SW 1271 (cell line): ENCODE measurements around the gene MMP15.

Experiments used
- DNase-seq, 2 experiments: peaks; one replicate each; lab custom pipeline; 2025; lab: John Stamatoyannopoulos, UW

MMP15 gene

DNA sequence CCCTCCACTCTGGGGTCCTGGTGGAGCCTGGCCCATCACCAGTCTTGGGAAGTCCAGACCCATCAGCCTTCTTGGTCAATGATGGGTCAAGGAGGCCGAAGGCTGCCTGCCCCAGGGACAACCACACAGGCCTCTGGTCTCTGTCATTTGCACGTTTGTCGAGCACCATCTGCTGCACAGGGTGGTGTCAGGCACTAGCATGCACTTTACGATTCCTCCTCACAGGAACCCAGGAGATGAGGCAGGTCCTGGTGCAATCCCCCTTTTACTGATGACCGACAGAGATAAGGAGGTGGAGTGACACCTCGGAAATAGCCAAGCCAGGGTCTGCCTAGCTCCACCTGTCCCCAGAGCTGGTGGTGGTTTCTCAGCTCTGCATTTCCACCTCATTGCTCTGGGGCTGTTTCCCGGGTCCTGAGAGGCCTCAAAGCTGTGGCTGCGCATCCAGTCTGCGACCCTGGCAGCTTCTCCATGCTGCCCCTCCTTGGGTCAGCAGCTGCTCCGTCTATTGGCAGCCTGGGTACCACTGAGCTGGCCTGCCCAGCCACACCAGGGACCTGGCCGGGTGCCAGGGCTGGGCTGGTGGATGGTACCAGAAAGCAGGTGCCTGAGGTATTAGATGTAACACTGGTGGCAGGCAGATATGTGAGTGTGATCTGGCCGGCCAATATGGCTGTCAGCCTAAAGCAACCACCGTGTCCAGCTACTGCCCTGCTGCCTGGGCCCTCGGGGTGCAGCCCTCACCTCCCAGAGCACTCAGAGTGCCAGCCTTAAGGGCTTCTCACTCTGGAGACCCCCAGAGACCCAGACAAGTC, 10.0 kb downstream of the MMP15 start:
- DNase-seq: no peak

- no peak for DNase-seq
These were observed 11.4 kb downstream of the MMP15 start for GRCh38 chr16:58036943-58037342.

DNA sequence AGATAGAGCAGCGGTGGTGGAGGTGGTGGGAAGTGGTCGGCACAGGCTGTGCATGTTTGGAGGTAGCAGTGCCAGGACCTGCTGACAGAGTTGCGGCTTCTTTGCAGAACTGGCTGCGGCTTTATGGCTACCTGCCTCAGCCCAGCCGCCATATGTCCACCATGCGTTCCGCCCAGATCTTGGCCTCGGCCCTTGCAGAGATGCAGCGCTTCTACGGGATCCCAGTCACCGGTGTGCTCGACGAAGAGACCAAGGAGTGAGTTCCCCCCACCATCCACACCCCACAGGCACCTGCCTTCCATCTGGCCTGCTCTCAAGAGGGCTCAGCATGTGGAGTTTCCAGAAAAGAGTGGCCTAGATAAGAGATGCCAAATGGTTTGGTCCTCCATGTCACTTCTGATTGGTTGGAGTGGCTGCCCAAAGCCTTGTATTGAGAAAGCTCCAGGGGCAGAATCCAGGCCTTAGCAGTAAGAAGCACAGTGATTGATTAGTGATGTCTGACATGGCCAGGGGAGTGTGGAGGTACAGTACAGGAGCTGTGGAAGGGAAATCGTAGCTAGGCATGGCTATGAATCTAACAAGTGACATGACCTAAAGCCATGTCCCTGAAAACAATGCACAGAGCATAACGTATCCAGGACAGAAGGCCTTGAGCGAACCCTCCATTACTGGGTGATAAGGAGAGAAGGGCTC, 12.0 kb downstream of the MMP15 start:
- DNase-seq: no peak

GRCh38 chr16:58038219-58038641, 12.7 kb downstream of the MMP15 start:
- DNase-seq: no peak

DNA sequence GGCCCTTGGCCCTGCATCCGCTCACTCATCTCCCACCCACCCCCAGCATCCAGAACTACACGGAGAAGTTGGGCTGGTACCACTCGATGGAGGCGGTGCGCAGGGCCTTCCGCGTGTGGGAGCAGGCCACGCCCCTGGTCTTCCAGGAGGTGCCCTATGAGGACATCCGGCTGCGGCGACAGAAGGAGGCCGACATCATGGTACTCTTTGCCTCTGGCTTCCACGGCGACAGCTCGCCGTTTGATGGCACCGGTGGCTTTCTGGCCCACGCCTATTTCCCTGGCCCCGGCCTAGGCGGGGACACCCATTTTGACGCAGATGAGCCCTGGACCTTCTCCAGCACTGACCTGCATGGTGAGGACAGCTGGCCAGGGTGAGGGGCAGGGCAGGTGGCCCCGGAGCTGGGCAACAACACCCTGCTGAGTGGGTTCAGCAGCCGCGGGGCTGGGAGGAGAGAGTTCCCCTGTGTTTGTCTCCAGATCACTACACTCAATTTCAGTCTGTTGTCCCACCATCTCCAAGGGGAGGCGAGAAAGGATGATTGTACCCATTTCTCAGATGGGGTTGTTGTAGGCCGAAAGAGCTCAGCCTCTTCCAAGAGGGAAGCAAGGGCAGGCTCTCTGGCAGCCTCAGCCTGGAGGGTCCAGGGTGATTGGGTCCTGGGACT, 14.4 kb downstream of the MMP15 start:
- DNase-seq: no peak

GRCh38 chr16:58040496-58040846, 14.9 kb downstream of the MMP15 start:
- DNase-seq: no peak

DNA sequence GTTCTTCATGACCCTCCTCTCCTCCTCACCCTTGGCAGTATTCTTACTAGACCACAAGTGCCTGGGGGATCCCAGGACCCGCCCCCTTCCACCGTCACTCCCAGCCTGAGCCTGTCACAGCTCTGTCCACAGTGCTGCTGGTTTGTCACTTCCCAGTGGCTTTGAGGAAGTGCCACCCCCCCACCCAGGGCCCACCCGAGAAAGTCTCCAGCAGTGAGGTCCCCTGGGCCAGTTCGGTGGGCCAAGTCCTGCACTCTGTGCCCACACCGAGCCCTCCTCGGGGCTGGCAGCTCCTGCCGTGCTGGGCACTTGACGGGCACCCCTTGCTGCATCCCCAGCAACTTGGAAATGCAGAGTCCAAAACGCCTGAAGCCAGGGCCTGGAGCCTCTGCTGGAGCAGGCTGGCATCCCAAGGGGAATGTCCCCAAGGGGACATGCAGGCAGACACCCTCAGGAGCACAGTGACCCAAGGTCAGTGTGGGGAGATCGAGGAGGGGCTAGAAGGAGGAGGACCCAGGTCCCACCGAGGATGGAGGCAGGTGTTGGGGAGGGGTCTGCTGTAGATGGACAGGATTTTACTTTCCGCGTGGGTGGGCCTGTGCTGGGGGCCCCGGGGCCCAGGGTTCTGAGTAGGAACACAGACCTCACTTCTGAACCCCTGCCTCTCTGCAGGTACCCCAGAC, 15.5 kb downstream of the MMP15 start:
- no peak for DNase-seq

DNA sequence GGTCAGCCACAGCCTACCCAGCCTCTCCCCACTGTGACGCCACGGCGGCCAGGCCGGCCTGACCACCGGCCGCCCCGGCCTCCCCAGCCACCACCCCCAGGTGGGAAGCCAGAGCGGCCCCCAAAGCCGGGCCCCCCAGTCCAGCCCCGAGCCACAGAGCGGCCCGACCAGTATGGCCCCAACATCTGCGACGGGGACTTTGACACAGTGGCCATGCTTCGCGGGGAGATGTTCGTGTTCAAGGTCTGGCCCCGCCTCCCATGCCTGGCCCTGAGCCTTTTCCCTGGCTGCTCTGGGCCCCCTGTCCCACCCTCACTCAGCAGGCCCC, 16.0 kb downstream of the MMP15 start:
- no peak for DNase-seq

DNA sequence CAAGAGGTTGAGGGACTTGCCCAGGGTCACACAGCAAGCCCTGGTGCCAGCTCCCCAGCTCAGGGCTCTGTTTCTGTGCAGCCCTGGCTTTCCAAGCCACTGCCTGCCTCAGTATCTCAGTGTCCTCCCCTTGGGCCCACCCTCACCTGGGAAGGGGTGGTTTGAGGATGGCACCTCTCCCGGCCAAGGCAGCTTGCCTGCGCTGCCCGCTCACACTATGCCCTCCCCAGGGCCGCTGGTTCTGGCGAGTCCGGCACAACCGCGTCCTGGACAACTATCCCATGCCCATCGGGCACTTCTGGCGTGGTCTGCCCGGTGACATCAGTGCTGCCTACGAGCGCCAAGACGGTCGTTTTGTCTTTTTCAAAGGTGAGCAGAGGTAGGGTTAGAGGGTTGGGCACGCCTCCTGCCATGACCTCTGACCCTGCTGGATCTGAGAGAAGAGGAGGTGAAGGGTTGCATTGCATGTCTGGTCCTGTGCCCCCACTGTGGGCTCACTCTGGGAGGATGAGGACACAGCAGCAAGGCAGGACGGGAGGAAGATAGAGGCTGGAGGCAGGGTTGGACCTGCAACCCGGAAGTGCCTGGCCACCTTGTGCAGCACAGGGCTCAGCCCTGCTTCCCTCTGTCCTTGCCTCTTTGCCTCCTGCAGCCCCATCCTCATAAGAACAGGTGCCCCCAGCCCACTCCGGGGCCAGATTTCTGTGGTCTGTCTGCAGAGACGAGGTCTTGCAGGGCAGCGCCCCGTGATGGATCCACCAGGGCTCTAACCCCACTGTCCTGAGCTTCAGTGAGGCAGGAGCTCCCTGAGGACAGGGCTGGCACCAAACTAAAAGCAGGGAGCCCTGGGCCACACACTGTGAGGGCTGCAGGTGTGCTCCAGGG, 16.7 kb downstream of the MMP15 start:
- DNase-seq: no peak

DNA sequence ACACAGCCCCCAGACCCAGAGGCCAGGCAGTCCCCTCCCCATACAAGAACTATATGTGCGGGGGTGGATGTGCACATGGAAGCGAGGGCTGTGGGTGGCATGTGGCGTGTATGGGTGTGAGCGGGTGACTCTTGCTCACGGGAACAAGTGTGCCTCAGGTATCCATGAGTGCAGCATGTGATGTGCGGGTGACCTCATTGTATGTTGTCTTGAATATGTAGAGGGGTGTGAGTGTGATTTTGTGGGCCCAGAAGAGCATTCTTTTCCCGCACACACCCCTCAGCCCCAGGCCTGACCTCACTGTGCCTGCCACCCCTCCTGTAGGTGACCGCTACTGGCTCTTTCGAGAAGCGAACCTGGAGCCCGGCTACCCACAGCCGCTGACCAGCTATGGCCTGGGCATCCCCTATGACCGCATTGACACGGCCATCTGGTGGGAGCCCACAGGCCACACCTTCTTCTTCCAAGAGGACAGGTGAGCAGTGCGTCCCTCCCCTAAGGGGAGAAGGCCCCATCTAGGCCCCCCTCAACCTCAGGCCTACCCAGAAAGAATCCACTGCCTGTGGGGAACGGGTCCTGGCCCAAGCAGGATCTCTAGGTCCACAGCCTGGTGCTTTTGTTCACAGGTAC, 17.4 kb downstream of the MMP15 start:
- no peak for DNase-seq

GRCh38 chr16:58043571-58044155, 18.1 kb downstream of the MMP15 start:
- DNase-seq: no peak

DNA sequence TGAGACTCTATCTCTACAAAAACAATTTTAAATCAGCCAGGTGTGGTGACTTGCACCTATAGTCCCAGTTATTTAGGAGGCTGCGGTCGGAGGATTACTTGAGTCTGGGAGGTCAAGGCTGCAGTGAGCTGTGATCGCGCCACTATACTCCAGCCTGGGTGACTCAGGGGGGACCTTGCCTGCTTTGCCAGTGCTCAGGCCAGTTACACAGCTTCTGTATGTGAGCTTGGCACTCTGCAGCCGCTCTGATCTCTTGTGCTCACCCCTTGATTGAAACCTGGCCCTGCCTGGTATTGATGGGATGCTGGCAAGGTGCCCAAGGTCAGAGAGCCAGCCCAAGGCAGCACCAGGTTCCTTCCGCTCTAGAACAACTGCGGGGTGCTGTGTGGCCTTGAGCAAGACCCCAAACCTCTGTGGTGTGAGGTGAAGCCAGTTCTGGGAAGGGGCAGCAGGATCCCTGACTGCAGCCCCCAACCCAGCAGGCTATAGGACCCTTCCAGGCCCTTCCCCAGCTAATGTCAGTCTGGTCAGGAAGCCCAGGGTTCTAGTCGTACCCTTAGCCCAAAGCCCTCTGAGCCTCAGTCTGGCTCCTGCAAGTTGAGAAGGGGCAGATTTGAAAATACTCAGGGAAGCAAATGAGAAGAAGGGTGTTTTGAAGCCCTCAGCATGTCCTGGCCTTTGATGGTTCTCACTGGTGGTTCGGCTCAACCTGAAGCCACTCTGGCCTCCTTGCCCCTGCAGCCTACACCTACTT, 18.9 kb downstream of the MMP15 start:
- DNase-seq: no peak

GRCh38 chr16:58045096-58045495, 19.5 kb downstream of the MMP15 start:
- DNase-seq: no peak

DNA sequence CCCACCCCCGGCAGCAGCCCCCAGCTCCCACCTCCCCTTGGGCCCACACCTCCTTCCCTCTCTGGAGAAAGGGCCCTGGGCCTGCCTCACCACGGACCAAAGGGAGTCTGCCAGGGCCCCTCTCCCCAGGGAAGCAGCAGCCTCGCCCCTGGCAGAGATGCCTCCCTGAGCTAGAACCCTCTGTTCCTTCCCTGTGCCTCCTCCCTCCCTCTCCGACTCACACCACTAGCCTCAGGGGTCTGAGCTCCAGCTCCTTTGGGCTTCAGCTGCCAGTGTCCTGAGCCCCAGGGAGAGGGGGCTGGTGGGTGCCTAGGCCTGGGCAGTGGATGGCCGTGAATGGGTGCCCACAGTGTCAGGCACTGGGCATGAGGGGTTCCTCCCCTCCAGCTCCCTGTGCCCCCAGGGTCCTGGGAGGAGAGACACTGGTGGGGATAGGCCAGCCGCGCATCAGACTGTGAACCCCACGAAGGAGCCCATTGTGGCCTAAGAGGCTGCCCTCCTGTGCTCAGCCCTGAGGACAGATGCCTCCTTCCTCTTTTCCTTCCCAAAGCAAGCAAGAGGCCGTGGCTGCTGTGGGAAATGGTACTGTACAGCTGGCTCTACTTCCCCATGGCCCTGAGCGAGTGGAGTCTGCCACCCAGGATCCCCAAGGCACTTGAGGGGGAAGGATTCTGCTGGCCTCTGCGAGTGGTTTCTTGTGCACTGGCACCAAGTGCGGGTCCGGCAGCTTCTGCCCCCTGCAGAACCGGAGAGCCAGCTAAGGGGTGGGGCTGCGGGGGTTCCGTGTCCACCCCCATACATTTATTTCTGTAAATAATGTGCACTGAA, 20.7 kb downstream of the MMP15 start:
- DNase-seq: no peak

DNA sequence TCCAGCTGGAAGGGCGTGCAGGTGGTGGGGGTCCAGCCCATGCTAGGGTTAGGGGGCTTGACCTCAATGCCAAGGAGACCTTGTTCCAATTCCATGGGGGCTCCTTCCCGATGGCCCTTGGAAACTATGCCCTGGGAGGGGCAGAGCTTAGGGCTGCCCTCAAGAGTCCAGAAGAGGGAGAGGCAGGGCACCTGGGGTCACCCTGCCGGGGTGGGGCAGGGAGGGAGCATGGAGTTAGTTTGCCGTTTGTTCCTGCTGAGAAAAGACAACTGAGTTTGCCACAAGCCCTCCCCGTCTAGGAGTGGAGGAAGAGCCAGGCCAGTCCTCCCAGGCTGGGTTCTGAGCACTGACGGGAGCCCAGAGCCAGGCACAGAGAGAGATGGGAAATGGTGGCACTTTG, 21.4 kb downstream of the MMP15 start:
- no peak for DNase-seq

GRCh38 chr16:58047557-58048348, 22.2 kb downstream of the MMP15 start:
- DNase-seq: no peak

DNA sequence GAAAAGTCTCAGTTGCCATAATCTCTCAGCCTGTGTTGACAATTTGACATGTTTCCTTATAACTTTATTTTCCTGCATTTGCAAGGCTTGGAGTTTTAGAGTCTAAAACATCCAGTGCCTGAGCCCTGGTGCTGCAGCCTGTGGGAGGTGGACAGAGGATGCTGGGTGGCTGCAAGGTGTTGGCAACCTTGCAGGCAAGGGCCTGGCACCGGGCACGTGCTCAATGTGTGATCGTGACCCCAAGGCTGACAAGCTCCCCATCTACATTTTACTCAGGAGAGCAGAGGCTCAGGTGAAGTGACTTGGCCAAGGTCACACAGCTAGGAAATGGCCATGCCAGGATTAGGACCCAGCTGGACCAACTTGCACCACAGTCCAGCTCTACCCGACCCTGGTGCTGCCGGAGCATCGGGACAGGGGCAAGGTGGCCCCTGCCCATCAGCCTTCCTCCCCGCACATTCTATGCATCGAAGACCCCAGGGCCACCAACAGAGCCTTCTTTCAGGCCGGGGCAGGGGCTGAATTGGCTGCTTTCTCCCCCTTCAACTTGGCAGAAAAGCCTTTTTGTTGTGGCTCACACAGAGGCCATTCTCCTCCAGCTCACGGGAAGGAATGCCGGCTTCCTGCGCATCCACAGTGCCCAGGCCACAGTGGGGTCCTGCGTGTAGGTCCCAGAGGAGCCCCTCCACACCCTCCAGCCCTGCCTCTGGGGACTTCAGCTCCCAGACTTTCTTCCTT, 23.1 kb downstream of the MMP15 start:
- DNase-seq: no peak
